Endothelial cell of umbilical vein (primary cell): ENCODE results near the gene MGST2.

Source experiments
- CTCF ChIP-seq, 2 donors: IDR thresholded peaks; 1 replicate in 1 of 2; 2 replicates in 1 of 2; pipeline ENCODE4 v1.5.1; 2011; ENCODE audit warnings: low read length in 2 of 2, mild to moderate bottlenecking in 2 of 2, moderate library complexity in 2 of 2, control low read depth in 1 of 2, inconsistent platforms in 1 of 2, low read depth in 1 of 2; ENCODE audit not compliant: insufficient read depth in 1 of 2; ENCODE audit errors: extremely low read depth in 1 of 2
- EZH2 ChIP-seq: IDR thresholded peaks from 2 replicates; pipeline ENCODE4 v1.6.1; 2012; ENCODE audit warnings: borderline replicate concordance, low read depth, mild to moderate bottlenecking, moderate library complexity, low read length, inconsistent platforms; ENCODE audit not compliant: severe bottlenecking
- GATA2 ChIP-seq: IDR thresholded peaks from 2 replicates; pipeline ENCODE4 v1.7.0; 2011; ENCODE audit warnings: low read depth, mild to moderate bottlenecking, moderate library complexity, mixed read lengths, low read length; ENCODE audit not compliant: insufficient read length, insufficient read depth
- MYC ChIP-seq: IDR thresholded peaks from one replicate; pipeline ENCODE4 v1.6.1; 2011; ENCODE audit warnings: mild to moderate bottlenecking, low read depth, low read length
- POLR2A ChIP-seq: IDR thresholded peaks from 2 replicates; pipeline ENCODE4 v1.6.1; 2012; ENCODE audit warnings: low read depth, mild to moderate bottlenecking, control low read depth, low read length
- POLR2AphosphoS5 ChIP-seq: IDR thresholded peaks from 2 replicates; pipeline ENCODE4 v1.6.1; 2012; ENCODE audit warnings: low read depth, mild to moderate bottlenecking, control low read depth, low read length, moderate library complexity; ENCODE audit not compliant: insufficient read depth
- TF ChIP-seq, protein P1 (sequence below): IDR thresholded peaks from 2 replicates; pipeline ENCODE4 v1.6.1; 2011; ENCODE audit not compliant: insufficient read depth, insufficient read length

DNA sequence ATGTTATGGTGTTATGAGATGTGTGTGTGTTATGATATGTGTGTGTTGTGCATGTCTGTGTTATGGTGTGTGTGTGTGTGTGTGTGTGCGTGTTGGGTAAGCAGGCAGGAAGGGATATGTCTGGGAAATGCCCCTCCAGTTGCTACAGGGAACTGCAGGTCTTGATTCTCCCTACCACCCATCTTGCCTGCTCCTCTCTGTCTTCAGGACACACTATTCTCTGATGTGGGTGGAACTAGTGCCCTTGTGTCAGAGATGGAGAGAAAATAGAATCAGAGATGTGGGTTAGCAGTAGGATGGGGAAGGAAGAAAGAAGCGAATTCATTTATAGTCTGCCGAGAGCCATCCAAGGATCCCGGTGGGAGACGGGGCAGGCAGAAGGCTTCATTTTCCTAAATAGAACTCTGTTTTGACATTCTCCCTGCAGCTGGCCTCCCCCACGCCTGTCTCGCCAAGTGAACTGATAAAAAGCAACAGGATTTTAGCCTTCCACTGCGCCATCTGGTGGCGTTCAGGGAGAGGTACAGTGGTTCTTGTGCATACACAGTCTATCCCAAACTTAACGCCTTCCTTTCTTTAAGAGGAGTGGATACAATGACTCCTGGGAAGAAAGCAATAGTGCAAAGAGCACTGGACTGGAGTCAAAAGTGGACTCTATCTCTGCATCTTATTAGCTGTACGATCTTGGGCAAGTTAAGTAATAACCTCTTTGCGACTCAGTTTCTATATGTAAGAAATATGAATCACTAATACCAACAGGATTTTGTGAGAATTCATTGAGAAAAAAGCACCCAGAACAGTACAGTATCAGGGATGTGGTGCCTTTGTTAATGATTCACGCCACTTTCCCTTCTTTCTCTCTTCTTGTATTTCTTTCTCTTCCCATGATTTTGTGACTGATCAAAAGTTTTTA, 14.1 kb upstream of the MGST2 start:
- peak; percentile 85 to 88 for TF ChIP-seq CTCF (IDR thresholded peaks at IDR 0.05; ENCODE audit: extremely low read depth in 1 of 2, insufficient read depth in 1 of 2, low read depth in 1 of 2, low read length in 2 of 2)
- TF ChIP-seq POLR2A = no peak
- no peak for TF ChIP-seq POLR2AphosphoS5
- TF ChIP-seq GATA2 = no peak
- TF ChIP-seq EZH2 = no peak
- TF ChIP-seq, protein P1, sequence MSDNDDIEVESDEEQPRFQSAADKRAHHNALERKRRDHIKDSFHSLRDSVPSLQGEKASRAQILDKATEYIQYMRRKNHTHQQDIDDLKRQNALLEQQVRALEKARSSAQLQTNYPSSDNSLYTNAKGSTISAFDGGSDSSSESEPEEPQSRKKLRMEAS = no peak
- no peak for TF ChIP-seq MYC
